GM19395 (cell line): ENCODE measurements around the gene CLDN4.
"Not testable (repeated sequence)": the region's sequence is repeated elsewhere in the genome, so short reads cannot be mapped to it uniquely, and the experiment has no call there.

Experiments used
- ATAC-seq: cut with Tn5 transposase; IDR thresholded peaks from one replicate; pipeline ENCODE4 v1.9.1; 2021; ENCODE audit warnings: mild to moderate bottlenecking, moderate library complexity; ENCODE audit not compliant: unreplicated experiment

The CLDN4 gene

DNA sequence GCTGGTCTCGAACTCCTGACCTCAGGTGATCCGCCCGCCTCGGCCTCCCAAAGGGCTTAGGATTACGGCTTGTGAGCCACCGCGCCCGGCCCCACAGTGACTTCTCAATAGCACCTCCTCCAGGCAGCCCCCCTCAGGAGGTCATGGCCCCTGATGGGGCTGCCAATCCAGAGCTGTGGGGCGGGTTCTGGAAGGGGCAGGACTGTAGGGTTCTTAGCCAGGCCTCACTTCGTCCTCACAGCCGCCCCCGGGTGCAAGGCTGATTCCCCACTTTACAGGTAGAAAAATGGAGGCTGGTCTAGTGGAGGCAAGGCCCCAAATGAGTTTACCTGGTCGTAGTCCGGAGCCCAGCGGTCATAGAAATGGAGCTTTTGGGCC lies 10.9 kb downstream of the CLDN4 start:
- ATAC-seq: no peak

DNA sequence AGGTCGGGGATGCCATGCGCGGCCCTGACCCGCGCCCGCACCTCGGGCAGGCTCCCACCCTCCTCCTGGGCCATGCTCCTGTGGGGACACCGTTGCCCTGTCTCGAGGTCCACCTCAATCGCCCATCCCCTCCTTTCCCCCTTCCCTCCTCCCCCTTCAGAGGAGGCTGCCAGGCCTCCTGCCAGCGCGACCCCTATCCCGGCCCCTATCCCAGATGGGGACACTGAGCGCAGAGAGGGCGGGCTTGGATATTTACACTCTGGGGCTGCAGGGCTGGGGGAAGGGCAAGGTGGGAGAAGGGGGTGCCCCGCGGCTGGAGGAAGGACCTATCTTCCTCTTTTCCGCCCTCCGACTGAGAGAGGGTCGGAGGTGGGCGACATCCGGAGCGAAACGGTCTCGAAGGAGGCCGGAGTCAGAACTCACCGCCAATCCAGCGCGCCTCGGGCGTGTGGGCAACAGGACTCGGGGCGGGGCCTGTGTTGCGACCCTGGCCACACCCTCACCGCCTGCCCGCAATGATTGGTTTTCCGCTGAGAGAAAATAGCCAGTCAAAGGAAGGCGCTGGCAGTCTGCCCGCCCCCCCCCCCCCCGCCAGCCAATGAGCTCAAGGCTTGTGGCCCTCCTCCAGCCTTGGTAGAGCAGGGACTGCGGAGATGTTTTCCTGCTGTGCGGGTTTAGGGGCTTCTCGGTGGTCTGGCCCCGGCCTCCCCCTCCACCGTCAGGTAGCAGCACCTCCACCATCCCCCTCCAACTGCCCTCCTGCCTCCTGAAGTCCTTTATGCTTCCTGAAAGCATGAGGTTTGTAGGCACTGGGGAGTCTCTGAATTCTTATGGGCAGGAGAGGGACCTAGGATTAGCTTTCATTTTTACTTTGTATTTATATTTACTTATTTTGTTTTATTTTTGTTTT lies 11.5 kb downstream of the CLDN4 start, which contains the start of gene METTL27:
TSS of gene METTL27 (minus strand) at position 450 of the 910 bp plus-strand sequence. CDS start at position 74, 376 bp downstream.
- peak; percentile 94 for ATAC-seq

- no peak for ATAC-seq
Observed at GRCh38 chr7:73844131-73844547, 13.3 kb downstream of the CLDN4 start.

GRCh38 chr7:73844848-73845460 lies 14.2 kb downstream of the CLDN4 start:
- ATAC-seq: no peak

DNA sequence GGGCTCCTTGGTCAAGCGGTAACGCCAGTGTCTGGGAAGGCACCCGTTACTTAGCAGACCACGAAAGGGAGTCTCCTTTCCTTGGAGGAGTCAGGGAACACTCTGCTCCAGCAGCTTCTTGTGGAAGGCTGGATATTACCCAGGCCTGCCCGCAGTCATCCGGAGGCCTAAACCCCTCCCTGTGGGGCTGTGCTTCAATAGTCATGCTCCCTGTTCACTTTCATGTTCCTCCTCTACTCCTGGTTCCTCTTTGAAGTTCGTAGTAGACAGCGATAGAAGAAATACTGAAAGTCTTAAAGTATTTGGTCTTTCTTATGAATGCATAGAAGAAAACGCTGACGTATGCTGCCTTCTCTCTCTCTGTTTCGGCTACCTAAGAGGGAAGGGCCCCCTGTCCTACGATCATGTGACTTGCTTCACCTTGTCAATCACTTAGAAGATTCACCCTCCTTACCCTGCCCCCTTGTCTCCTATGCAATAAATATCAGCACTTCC lies 15.0 kb downstream of the CLDN4 start:
- not testable (repeated sequence) for ATAC-seq

DNA sequence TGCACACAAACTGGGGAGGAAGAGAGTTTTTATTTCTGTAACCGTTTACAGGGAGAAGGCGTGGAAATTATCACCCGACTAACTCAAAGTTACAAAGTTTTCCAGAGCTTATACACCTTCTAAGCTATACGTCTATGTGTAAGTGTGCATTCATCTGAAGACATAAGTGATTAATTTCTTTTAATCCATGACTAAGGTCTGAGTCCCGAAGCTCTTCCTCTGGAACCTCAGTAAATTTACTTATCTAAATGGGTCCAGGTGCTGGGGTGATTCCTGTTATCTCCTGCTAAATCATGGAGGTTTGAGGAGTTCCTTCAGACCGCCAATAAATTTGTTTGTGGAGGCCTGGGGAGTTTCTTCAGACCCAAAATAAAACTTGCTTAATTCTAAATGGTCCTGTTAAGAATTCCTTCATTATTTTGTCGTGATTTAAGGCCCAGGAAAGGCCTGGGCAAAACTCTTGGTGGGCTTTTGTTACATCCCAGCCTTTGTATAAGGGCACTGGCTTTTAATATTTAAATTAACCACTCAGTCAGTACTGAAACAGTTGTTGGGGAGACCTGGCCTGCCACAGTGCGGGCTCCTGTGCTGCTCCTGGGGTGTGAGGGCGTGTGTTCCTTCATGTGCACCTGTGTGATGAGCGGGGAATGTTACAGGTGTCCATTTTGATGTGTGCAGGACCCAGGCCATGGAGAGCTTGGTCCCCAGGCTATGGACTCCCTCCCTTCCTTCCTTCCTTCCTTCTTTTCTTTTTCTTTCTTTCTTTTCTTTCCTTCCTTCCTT lies 17.3 kb downstream of the CLDN4 start:
- ATAC-seq: no peak

DNA sequence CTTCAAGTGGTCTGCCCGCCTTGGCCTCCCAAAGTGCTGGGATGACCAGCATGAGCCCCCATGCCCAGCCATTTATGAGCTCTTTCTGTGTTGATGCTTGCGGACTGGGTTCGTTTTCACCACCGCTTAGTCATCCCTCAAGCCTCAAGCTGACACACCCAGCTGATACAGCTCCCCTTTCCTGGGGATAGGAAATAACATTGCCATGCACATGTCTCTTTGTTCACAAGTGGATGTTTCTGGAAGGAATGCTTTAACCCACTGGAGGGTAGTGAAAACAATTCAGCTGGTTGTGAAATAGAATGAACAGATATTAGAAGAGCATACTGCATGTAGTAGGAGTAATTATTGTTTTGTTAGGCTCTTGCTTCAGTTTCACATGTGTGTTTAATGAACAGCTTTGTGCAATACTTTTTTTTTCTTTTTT lies 20.0 kb downstream of the CLDN4 start:
- ATAC-seq: no peak

DNA sequence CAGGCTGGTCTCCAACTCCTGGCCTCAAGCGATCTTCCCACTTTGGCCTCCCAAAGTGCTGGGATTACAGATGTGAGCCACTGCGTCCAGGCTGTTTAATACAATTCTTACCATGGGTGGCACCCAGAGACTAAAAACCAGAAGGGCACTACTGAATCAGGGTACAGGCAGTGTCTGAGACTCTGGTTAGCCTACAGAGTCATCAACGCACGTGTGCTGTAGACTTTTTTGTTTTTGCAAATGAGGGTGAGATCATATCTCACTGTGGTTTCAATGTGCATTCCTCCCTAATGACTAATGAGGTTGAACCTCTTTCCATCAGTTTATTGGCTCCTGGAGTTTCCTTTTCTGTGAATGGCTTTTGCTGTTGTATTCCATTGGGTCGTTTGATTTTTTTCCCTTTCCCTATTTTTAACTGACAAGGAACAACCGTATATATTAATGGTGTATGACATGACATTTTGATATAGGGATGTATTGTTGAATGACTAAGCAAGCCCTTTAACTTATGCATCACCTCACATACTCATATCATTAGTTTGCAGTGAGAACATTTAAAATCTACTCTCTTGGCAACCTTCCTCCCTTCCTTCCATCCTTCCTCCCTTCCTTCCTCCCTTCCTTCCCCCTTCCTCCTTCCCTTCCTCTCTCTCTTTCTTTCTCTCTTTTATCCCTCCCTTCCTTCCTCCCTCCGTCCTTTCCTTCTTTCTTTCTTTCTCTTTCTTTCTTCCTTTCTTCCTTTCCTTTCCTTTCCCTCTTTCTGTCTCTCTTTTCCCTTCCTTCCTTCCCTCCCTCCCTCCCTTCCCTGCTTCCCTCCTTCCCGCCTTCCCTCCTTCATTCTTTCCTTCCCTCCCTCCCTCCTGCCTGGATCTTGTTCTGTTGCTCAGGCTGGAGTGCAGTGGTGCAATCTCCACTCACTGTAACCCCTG lies 20.9 kb downstream of the CLDN4 start:
- no peak for ATAC-seq

DNA sequence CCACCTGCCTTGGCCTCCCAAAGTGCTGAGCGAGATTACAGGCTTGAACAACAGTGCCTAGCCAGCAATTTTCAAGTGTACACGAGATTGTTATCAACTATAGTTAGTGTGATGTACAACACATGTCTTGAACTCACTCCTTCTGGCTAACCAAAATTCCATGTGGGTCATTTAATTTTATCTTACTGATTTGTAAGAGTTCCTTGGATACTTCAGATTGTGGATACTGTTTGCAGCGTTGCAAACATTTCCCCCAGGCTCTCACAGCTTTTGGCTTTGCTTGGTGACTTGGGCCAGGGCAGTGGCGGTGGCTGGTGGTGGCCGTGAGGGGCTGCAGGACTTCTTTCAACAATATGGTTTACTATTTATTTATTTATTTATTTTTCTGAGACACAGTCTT lies 21.7 kb downstream of the CLDN4 start:
- no peak for ATAC-seq

GRCh38 chr7:73856941-73857340 lies 26.1 kb downstream of the CLDN4 start:
- no peak for ATAC-seq

GRCh38 chr7:73858807-73859206 lies 28.0 kb downstream of the CLDN4 start:
- ATAC-seq: no peak

DNA sequence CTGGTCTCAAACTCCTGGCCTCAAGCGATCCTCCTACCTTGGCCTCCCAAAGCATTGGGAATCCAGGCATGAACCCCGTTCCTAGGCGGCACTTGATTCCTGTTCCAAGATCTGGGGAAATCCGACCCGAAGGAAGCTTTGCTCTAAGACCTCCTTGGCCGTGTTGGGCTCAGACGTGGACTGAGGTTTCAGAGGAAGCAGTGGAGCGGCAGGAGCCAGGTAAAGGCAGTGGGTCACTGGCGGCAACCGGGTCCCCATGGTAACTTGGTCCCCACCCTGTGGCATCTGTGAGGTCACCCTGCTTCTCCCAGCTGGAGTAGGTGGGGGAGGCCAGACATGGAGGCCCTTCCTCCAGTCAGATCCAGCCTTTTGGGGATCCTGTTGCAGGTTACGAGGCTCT lies 30.1 kb downstream of the CLDN4 start, which contains the start of gene TMEM270:
TSS of gene TMEM270 (plus strand) at position 301 of the 400 bp plus-strand sequence. CDS start at position 337, 36 bp downstream.
- no peak for ATAC-seq

GRCh38 chr7:73861305-73861704 lies 30.5 kb downstream of the CLDN4 start:
- no peak for ATAC-seq

DNA sequence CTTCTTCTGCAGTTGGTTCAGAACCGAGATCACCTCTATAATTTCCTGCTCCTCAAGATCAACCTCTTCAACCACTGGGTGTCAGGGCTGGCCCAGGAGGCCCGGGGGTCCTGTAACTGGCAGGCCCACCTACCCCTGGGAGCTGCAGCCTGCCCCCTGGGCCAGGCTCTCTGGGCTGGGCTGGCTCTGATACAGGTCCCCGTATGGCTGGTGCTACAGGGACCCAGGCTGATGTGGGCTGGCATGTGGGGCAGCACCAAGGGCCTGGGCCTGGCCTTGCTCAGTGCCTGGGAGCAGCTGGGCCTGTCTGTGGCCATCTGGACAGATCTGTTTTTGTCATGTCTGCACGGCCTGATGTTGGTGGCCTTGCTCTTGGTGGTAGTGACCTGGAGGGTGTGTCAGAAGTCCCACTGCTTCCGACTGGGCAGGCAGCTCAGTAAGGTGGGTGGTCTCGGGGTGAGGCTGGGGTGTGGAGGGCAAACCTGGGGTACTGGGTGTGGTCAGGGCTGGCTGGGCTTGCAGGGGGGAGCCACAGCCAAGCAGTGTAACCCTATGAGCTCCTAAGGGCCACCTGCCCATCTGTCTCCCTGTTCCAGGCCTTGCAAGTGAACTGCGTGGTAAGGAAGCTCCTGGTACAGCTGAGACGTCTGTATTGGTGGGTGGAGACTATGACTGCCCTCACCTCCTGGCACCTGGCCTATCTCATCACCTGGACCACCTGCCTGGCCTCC lies 34.4 kb downstream of the CLDN4 start:
- no peak for ATAC-seq

DNA sequence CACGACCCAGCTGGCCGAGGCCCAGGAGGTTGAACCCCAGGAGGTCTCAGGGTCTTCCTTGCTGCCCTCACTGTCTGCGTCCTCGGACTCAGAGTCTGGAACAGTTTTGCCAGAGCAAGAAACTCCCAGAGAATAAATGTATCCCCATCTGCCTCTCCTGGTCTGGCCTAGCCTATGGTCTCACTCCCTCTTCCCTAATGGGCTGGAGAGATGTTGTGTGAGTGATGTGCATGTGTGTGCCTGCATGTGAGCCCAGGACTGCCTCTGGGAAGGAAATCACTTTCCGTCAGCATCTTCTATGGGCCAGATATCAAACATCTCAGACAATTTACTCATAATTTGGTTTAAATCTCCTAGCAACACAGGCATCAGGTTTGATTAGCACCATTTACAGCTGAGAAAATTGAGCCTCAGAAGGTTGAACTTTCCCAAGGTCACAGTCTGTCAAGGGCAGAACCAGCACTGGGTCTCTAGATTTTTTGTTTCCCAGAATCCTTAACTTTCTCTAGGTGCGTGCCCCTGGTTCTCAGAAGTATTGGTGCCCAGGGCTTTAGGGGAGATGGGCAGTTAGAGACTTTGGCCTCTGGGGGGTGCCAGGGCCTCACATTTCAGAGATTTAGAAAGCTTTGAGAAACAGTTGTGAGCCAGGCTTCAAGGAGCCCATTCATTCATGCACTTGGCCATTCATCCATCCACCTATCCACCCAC lies 35.1 kb downstream of the CLDN4 start:
- ATAC-seq: no peak

- no peak for ATAC-seq
Observed at GRCh38 chr7:73866446-73866767, 35.6 kb downstream of the CLDN4 start.

DNA sequence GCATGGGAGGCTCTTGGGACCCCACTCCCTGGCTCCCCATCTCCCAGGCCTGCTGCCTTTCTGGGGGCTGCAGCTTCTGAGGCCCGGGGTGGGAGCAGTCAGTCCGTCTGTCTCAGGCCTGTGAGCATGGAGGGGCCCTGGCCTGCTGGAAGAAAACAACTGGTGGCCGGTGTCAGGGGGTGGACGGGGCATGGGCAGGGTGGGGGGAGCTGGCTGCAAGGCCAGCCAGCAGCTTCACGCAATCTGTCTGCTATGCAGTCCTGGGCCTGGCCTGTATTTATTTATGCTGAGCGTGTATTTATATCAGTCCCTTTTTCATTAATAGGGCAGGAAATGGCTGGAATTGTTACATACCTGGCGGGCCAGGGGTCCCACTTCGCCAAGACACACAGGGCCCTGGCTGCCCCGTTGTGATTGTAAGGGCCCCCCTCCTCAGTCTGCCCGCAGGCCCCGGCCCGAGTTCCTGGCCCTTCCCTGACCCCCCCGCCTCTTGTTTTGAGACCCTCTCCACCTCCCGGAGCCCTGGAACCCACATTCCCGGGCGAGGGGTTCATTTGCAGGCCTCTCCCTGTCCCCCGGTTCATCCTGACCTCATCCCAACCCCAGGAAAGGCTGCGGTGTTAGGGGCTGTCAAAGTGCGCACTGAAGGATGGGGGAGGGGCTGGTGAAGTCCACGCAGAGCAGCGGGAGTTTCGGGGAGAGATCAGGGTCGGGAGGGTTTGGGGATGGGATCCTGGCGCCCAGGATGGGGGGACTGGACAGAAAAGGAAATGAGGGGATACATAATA lies 38.4 kb downstream of the CLDN4 start:
- no peak for ATAC-seq

- ATAC-seq: no peak
Observed at GRCh38 chr7:73870041-73870492, 39.3 kb downstream of the CLDN4 start.
